ENCODE results near the gene NPC2. TPM values are rescaled to one million over a fixed set of nuclear protein-coding genes. Genes with fewer than 3 reads are reported as not detected.

The NPC2 gene
- total and polyA plus RNA-seq, 9 of the 15 experiments (the other 6 are each of a cell fraction or from before 2014, with no cell fraction given), result 16.6 to 74.1 (median 32.6) TPM

DNA sequence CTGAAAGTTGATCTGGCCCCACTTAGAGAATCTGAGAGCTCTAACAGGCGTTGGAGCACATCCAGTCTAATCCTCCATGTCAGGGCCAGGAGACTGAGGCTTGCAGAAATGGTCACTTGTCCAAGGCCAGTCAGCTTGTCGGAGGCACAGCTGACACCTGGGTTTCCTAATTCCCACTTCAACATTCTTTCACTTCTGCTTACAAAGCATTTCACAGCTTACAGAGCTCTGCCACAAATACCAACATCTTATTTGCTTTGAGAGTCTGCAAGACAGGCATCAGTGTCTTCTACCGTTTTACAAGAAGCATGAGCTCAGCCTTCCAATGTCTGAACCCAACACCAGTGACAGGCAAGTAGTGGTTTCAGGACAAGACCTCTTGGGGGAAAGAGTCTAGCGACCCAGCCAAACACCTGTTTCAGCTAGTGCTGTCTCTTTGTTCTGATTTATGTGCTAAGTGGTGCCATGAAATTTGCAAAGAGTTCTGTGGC is 32.3 kb upstream of the NPC2 start (continued):
- TF ChIP-seq ZNF197 (CRISPR knock-in tag; IDR thresholded peaks at IDR 0.05; ENCODE audit: low read depth) (no peak), KLF6 (CRISPR knock-in tag; IDR thresholded peaks at IDR 0.05; ENCODE audit: borderline replicate concordance) (no peak), TRIM28 (IDR thresholded peaks at IDR 0.05) (no peak)

DNA sequence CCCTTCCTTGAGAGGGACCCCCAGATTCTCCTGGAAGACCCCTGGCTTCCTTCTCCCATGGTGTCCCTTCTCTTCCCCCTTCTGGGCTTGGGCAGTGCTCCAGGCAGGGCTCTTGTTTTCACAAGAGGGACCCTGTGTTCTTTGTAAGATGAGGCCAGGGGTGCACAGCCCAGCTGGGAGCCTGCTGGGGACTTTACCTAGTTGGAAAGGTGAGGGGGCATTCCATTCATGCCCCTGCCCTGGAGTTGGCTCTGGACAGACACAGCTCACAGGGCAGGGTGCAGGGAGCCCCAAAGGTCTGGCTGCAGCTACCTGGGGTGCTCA is 31.7 kb upstream of the NPC2 start:
- intact Hi-C loops (cut with micrococcal nuclease) (no loop called here), in situ Hi-C loops (cut with MboI) (no loop called here)
- no peaks in the 10 kb centered on the region for H3K9me3 ChIP-seq (replicated peaks; ENCODE audit: control insufficient read depth, insufficient read depth, low read depth, low read length)
- no peaks in the 10 kb centered on the region for H4K20me1 ChIP-seq (replicated peaks; ENCODE audit: control insufficient read depth, insufficient read depth, low read length)
- H3K79me2 ChIP-seq (ENCODE audit: control insufficient read depth, insufficient read depth, low read length), result no peaks in the 10 kb centered on the region
- H3K27me3 ChIP-seq (ENCODE audit: control insufficient read depth in 2 of 2, insufficient read depth in 2 of 2, low read length in 2 of 2), result peaks cover 0 to 30% of the 10 kb centered on the region in 2 experiments; a peak in 3 of 5 replicates
- no TSS peak for BruUV-seq (replicated peaks)
- H3K36me3 ChIP-seq (ENCODE audit: control insufficient read depth, insufficient read depth, low read length), result no peaks in the 10 kb centered on the region
- no peak overlapping the region for H3K4me3 ChIP-seq
- no peak for FAIRE-seq
- H2AFZ ChIP-seq (ENCODE audit: low read depth, low read length), result no peak overlapping the region
- H3K27ac ChIP-seq (ENCODE audit: extremely low read depth, low read depth, low read length), result no peak overlapping the region
- peaks cover 0 to 10% of the 10 kb centered on the region in 2 experiments; a peak in 2 of 5 replicates for H3K4me1 ChIP-seq (replicated peaks in 1 of 2; ENCODE audit: control insufficient read depth in 2 of 2, insufficient read depth in 2 of 2, low read length in 2 of 2)
- ChIA-PET CTCF (ENCODE audit: low intra/inter-chr PET ratio) (no interaction called here), POLR2A (no interaction called here)
- H3K9ac ChIP-seq (ENCODE audit: insufficient read depth in 1 of 2, low read depth in 2 of 2, low read length in 2 of 2), result no peak overlapping the region
- ATAC-seq, result no peak
- TF ChIP-seq, protein P1, sequence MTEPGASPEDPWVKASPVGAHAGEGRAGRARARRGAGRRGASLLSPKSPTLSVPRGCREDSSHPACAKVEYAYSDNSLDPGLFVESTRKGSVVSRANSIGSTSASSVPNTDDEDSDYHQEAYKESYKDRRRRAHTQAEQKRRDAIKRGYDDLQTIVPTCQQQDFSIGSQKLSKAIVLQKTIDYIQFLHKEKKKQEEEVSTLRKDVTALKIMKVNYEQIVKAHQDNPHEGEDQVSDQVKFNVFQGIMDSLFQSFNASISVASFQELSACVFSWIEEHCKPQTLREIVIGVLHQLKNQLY (CRISPR knock-in tag; conservative IDR thresholded peaks at IDR 0.05), result no peak
- TF ChIP-seq ZNF24 (IDR thresholded peaks at IDR 0.05) (no peak), NR4A1 (CRISPR knock-in tag; IDR thresholded peaks at IDR 0.05) (no peak), NR4A1 (tag; IDR thresholded peaks at IDR 0.05) (no peak), SMAD2 (IDR thresholded peaks at IDR 0.05; ENCODE audit: low read depth, low read length) (no peak), HMG20B (CRISPR knock-in tag; IDR thresholded peaks at IDR 0.05) (no peak), PHF21A (IDR thresholded peaks at IDR 0.05; ENCODE audit: borderline replicate concordance, low read depth) (no peak), ESRRA (IDR thresholded peaks at IDR 0.05; ENCODE audit: borderline replicate concordance, low read depth) (no peak), SMAD4 (CRISPR knock-in tag; conservative IDR thresholded peaks at IDR 0.05) (no peak)
- H3K9me1 ChIP-seq (ENCODE audit: control insufficient read depth, insufficient read depth, low read length), result no peaks in the 10 kb centered on the region
- H3K4me2 ChIP-seq (ENCODE audit: insufficient read depth, low read length), result no peak overlapping the region
- DNase-seq (ENCODE audit: extremely low read depth in 1 of 4, low spot score in 3 of 4), result no peak

All from K562 (cell line).